HG02798 (cell line): Measurements from ENCODE around the gene RUBCN.
"Not testable (repeated sequence)": the region's sequence is repeated elsewhere in the genome, so short reads cannot be mapped to it uniquely, and the experiment has no call there.

Experiments used
- ATAC-seq: cut with Tn5 transposase; IDR thresholded peaks from one replicate; pipeline ENCODE4 v1.9.1; 2021; ENCODE audit warnings: mild to moderate bottlenecking; ENCODE audit not compliant: unreplicated experiment, poor library complexity

RUBCN gene

GRCh38 chr3:197626404-197627157, 110.1 kb downstream of the RUBCN start:
- ATAC-seq, result peak; percentile 8

DNA sequence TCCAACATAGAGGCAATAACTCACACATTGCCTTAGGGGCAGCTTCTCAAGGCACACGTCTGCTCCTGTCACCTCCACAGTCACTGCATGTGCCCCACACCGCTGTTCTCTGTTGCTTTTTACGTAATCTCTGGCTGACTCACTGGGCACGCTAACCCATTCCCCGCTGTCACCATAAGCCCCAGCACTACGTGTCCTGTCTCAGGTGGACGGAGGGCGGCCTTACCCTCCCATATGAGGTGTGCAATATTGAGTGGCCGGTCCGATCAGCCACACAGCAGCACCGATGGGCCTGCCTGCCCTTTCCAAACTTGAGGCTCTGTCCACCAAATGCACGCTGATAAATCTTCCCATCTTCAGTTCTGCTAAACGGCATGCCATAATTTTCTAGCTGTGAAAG, 115.2 kb downstream of the RUBCN start:
- ATAC-seq, result not testable (repeated sequence)
